ENCODE data around the gene GTF2IRD1. TPM values are rescaled to one million over a fixed set of nuclear protein-coding genes. Genes with fewer than 3 reads are reported as not detected.

The GTF2IRD1 gene
- total RNA-seq, 1 experiment from 2014 or later, result 14.9 TPM

GRCh38 chr7:74575083-74575784, 121.5 kb downstream of the GTF2IRD1 start:
- no peak overlapping the region for H2AFZ ChIP-seq (ENCODE audit: low read length)
- no peaks in the 10 kb centered on the region for H3K36me3 ChIP-seq (ENCODE audit: low read depth, low read length)
- no peak overlapping the region for H3K27ac ChIP-seq (ENCODE audit: low read length)
- no peaks in the 10 kb centered on the region for H3K9me2 ChIP-seq (replicated peaks; ENCODE audit: low read length)
- TF ChIP-seq CTCF (conservative IDR thresholded peaks at IDR 0.05; ENCODE audit: low read depth, low read length), result no peak
- TF ChIP-seq EZH2 (IDR thresholded peaks at IDR 0.05; ENCODE audit: low read length, unreplicated experiment), result no peak
- TF ChIP-seq EZH2phosphoT487 (IDR thresholded peaks at IDR 0.05; ENCODE audit: borderline replicate concordance, low read length), result no peak
- POLR2A ChIA-PET (ENCODE audit: unreplicated experiment), result interaction anchor here (0.6 kb wide), 1 partner anchor 82 kb away, joined by 19 read pairs; the partner anchor contains the start of gene GTF2I
- ATAC-seq (peak; percentile 92), DNase-seq (peak; percentile 59)
- intact Hi-C loops (cut with micrococcal nuclease), result no loop called here
- peaks cover 8% of the 10 kb centered on the region for H3K4me1 ChIP-seq (ENCODE audit: insufficient read depth, low read length)
- H3K79me2 ChIP-seq (ENCODE audit: low read length), result no peaks in the 10 kb centered on the region
- H3K4me2 ChIP-seq (ENCODE audit: low read length), result no peak overlapping the region
- no TSS peak for BruUV-seq (replicated peaks)
- no peaks in the 10 kb centered on the region for H3K9me3 ChIP-seq (ENCODE audit: low read length)
- H3F3A ChIP-seq (ENCODE audit: low read length, unreplicated experiment), result no peaks in the 10 kb centered on the region
- no peaks in the 10 kb centered on the region for H4K20me1 ChIP-seq (ENCODE audit: low read length)
- H3K4me3 ChIP-seq (ENCODE audit: low read length), result no peak overlapping the region
- no peak overlapping the region for H3K9ac ChIP-seq (ENCODE audit: low read length)
- no peaks in the 10 kb centered on the region for H3K27me3 ChIP-seq (ENCODE audit: low read length)
- CTCF ChIA-PET, result interaction anchor here (0.6 to 1.2 kb wide), 2 partner anchors 9 to 835 kb away, joined by 4 to 5 read pairs; no protein-coding TSS in a partner anchor

- Histone ChIP-seq H3K4me1 (ENCODE audit: insufficient read depth, low read length) (peaks cover 14% of the 10 kb centered on the region), H3K27me3 (ENCODE audit: low read length) (no peaks in the 10 kb centered on the region), H3K27ac (ENCODE audit: low read length) (no peak overlapping the region), H3K9ac (ENCODE audit: low read length) (no peak overlapping the region), H3F3A (ENCODE audit: low read length, unreplicated experiment) (no peaks in the 10 kb centered on the region), H4K20me1 (ENCODE audit: low read length) (no peaks in the 10 kb centered on the region), H3K79me2 (ENCODE audit: low read length) (no peaks in the 10 kb centered on the region), H2AFZ (ENCODE audit: low read length) (no peak overlapping the region), H3K4me2 (ENCODE audit: low read length) (no peak overlapping the region), H3K9me2 (replicated peaks; ENCODE audit: low read length) (no peaks in the 10 kb centered on the region), H3K36me3 (ENCODE audit: low read depth, low read length) (no peaks in the 10 kb centered on the region), H3K4me3 (ENCODE audit: low read length) (no peak overlapping the region), H3K9me3 (ENCODE audit: low read length) (no peaks in the 10 kb centered on the region)
- ChIA-PET POLR2A (ENCODE audit: unreplicated experiment) (no interaction called here), CTCF (interaction anchor here (1.2 kb wide), 1 partner anchor 9 kb away, joined by 4 read pairs; no protein-coding TSS in a partner anchor)
- BruUV-seq (replicated peaks), result no TSS peak
- no peak for DNase-seq
- no peak for TF ChIP-seq EZH2 (IDR thresholded peaks at IDR 0.05; ENCODE audit: low read length, unreplicated experiment)
- intact Hi-C loops (cut with micrococcal nuclease), result no loop called here
- no peak for ATAC-seq
These were observed 122.1 kb downstream of the GTF2IRD1 start for GRCh38 chr7:74575811-74576210.

GRCh38 chr7:74579800-74580685, 126.3 kb downstream of the GTF2IRD1 start:
- ChIA-PET POLR2A (ENCODE audit: unreplicated experiment) (no interaction called here), CTCF (no interaction called here)
- Histone ChIP-seq H3K4me1 (ENCODE audit: insufficient read depth, low read length) (peaks cover 15% of the 10 kb centered on the region), H3K9me2 (replicated peaks; ENCODE audit: low read length) (no peaks in the 10 kb centered on the region), H3K4me3 (ENCODE audit: low read length) (no peak overlapping the region), H3K9me3 (ENCODE audit: low read length) (no peaks in the 10 kb centered on the region), H3K27ac (ENCODE audit: low read length) (peak overlapping the region; percentile 37; the same call in 1 of the 2 replicates), H4K20me1 (ENCODE audit: low read length) (no peaks in the 10 kb centered on the region), H2AFZ (ENCODE audit: low read length) (no peak overlapping the region), H3F3A (ENCODE audit: low read length, unreplicated experiment) (no peaks in the 10 kb centered on the region), H3K4me2 (ENCODE audit: low read length) (peak overlapping the region; percentile 28; the same call in 1 of the 2 replicates), H3K36me3 (ENCODE audit: low read depth, low read length) (no peaks in the 10 kb centered on the region), H3K9ac (ENCODE audit: low read length) (no peak overlapping the region), H3K27me3 (ENCODE audit: low read length) (no peaks in the 10 kb centered on the region), H3K79me2 (ENCODE audit: low read length) (no peaks in the 10 kb centered on the region)
- ATAC-seq (peak; percentile 25; the same call in 1 of the 2 replicates), DNase-seq (peak; percentile 42)
- intact Hi-C loops (cut with micrococcal nuclease), result no loop called here
- BruUV-seq (replicated peaks), result no TSS peak
- no peak for TF ChIP-seq EZH2phosphoT487 (IDR thresholded peaks at IDR 0.05; ENCODE audit: borderline replicate concordance, low read length)

Data from PC-3 (cell line).